GM18502 (cell line): ENCODE data around the gene DOCK9.
"Not testable (repeated sequence)": the region's sequence is repeated elsewhere in the genome, so short reads cannot be mapped to it uniquely, and the experiment has no call there.

Source experiments
- ATAC-seq: cut with Tn5 transposase; IDR thresholded peaks from one replicate; pipeline ENCODE4 v1.9.1; 2021; ENCODE audit warnings: mild to moderate bottlenecking; ENCODE audit not compliant: unreplicated experiment, poor library complexity

Gene DOCK9

DNA sequence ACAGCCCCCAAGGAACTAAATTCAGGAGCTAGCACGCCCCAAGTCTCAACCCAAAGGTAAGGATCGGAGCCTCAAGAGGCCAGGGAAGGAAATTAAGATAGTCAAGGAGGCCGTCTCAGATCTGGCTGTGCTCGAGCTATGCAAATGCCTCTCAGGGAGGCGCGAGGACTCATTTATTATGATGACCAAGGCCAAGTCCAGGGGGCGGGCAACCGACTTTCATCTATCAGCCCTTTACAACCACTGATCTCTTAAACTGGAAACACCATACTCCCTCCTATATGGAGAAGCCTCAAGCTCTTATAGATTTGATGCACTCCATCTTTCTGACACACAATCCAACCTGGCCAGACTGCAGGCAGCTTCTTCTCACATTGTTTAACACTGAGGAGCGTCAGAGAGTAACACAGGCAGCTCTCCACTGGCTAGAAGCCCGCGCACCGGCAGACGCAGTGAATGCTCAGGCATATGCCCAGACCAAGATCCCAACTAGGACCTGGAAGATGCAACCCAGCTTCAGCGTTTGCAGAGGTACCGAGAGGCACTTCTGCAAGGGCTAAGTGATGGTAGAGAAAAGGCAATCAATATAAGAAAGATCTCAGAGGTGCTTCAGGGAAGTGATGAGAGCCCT is 215.8 kb downstream of the DOCK9 start:
- peak; percentile 46 for ATAC-seq

- ATAC-seq: peak; percentile 94
These were observed 216.5 kb downstream of the DOCK9 start for GRCh38 chr13:98761126-98761985.

DNA sequence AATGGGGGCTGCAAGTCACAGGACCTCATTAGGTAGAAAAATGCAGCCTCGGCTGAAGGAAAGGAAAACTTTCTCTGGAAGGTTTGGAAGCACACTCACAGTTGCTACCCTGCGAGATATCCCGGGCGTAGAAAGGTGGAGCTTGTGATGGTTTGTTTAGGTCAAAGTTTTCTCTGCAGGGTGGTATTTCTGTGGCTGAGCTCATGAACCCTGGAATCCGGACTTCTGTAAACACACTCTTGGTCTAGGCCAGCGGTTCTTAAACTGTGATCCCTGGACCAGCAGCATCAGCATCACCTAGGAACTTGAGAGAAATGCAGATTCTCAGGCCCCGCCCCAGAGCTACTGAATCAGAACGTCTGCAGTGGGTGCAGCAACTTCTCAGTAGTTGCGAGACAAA is 222.1 kb downstream of the DOCK9 start:
- ATAC-seq: no peak

GRCh38 chr13:98755116-98755515 is 222.7 kb downstream of the DOCK9 start:
- no peak for ATAC-seq

DNA sequence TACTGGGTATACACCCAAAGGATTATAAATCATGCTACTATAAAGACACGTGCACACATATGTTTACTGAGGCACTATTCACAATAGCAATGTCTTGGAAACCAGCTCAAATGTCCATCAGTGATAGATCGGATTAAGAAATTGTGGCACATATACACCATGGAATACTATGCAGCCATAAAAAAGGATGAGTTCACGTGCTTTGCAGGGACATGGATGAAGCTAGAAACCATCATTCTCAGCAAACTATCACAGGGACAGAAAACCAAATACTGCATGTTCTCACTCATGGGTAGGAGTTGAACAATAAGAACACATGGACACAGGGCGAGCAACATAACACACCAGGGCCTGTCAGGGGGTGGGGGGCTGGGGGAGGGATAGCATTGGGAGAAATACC is 223.4 kb downstream of the DOCK9 start:
- not testable (repeated sequence) for ATAC-seq

- no peak for ATAC-seq
These were observed 225.2 kb downstream of the DOCK9 start, which contains the start of gene SLC15A1 for GRCh38 chr13:98752467-98753290. TSS of gene SLC15A1 (minus strand) at chr13:98752672. CDS start at chr13:98752598, 74 bp downstream.

- no peak for ATAC-seq
These were observed 225.9 kb downstream of the DOCK9 start for GRCh38 chr13:98751861-98752466.

- no peak for ATAC-seq
These were observed 226.5 kb downstream of the DOCK9 start for GRCh38 chr13:98751367-98751782.

GRCh38 chr13:98749501-98749900 is 228.4 kb downstream of the DOCK9 start:
- no peak for ATAC-seq

DNA sequence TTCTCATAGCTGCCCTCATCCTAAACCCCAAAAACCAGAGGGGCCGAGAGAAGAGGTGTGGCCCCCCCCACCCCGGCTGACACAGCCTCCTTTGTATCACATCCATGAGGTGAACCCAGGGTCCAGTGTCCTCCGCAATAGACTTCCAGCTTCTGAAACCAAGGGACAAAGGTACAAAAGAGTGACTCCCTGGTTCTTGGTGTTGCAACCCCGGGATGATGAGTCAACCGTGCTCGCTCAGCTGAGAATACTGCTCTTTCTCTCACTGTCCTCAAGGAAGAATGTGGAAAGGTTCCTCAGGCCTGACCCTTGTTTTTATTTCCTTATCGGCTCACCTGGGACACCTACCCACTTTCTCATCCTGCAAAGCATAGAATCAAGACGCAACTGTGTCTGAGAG is 230.9 kb downstream of the DOCK9 start:
- ATAC-seq: no peak
